Measurements from ENCODE around the gene NF2.

NF2 gene

DNA sequence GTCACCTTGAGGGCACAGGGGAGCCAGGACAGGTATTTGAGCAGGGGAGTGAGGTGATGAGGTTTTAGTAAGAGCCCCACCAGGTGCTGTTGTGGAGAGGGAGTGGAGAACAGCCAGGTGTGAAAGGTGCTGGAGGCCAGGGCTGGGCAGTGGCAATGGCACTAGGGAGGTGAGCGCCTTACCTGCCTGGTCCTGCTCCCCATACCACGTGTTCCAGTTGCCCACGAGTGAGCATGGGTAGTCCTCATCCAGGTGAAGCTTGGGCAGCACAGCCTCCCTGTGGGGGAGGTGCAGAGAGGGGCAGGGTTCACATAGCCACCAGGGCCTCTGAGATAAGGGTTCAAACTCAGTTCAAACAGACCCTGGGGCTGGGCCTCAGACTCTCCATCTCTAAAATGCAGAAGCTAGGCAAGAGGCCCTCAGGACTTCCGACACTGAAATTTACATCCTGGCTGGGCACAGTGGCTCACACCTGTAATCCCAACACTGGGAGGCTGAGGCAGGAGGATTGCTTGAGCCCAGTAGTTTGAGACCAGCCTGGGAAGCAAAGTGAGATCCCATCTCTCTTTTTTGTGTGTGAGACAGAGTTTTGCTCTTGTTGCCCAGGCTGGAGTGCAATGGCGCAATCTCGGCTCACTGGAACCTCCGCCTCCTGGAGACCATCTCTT is 34.3 kb upstream of the NF2 start:
- no peak for DNase-seq (ENCODE audit: extremely low read depth, low read depth)
- TF ChIP-seq, protein P1, sequence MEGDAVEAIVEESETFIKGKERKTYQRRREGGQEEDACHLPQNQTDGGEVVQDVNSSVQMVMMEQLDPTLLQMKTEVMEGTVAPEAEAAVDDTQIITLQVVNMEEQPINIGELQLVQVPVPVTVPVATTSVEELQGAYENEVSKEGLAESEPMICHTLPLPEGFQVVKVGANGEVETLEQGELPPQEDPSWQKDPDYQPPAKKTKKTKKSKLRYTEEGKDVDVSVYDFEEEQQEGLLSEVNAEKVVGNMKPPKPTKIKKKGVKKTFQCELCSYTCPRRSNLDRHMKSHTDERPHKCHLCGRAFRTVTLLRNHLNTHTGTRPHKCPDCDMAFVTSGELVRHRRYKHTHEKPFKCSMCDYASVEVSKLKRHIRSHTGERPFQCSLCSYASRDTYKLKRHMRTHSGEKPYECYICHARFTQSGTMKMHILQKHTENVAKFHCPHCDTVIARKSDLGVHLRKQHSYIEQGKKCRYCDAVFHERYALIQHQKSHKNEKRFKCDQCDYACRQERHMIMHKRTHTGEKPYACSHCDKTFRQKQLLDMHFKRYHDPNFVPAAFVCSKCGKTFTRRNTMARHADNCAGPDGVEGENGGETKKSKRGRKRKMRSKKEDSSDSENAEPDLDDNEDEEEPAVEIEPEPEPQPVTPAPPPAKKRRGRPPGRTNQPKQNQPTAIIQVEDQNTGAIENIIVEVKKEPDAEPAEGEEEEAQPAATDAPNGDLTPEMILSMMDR (IDR thresholded peaks at IDR 0.05; ENCODE audit: low read depth, low read length, missing control alignments): no peak

DNA sequence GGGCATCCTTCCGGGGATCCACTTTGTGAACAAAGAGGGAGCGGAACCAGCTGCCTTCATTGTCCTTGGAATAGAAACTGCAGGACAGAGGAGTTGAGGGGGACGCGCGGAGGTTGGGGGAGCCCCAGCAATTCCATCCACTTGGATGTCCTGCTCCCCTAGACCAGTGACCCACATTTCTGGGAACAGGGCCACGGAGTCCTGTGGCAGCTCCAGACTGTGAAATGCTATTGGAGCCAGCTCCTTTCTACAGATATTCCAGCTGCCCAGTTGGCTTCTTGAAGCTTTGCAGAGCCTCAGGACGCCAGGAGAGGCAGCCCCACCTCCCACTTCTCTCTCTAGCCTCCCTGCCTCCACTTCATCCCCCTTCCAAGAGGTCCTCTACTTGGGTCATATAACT is 33.0 kb upstream of the NF2 start:
- no peak for DNase-seq (ENCODE audit: extremely low read depth, low read depth)
- H3K4me3 ChIP-seq (replicated peaks; ENCODE audit: low read depth, low read length): no peak overlapping the region
- TF ChIP-seq, protein P1 (IDR thresholded peaks at IDR 0.05; ENCODE audit: low read depth, low read length, missing control alignments): no peak

More for the DNA sequence above, 34.3 kb upstream of the NF2 start:
- H3K4me3 ChIP-seq (replicated peaks; ENCODE audit: low read depth, low read length): no peak overlapping the region

DNA sequence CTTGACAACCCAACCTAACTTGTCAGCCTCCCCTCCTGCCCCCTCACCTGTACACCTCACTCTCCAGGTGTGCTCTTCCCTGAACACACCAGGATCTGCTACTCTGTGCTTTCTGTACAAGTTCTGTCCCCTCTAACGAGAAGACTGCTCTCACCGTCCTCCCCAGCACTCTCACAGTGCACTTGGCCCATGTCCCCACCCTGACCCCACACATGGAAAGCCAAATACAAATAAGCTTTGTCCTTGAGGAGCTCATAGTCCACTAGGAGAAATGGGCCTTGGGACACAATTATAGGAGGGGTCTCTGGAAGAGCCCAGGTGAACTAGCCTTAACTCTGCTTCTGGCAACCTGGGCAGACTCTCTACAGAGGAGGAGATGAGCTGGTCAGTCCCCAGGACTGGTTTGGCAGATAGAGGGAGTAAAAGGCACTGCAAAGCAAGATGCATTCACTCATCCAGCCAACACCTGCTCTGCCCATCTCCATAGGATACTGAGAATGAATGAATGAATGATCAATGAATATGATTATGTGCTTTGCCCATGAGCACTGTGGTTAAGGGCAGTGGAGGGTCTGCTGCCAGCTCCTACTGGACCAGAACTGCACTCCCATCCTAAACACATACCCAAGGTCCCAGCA is 32.4 kb upstream of the NF2 start:
- TF ChIP-seq, protein P1 (IDR thresholded peaks at IDR 0.05; ENCODE audit: low read depth, low read length, missing control alignments): no peak
- H3K4me3 ChIP-seq (replicated peaks; ENCODE audit: low read depth, low read length): no peak overlapping the region
- DNase-seq (ENCODE audit: extremely low read depth, low read depth): no peak

DNA sequence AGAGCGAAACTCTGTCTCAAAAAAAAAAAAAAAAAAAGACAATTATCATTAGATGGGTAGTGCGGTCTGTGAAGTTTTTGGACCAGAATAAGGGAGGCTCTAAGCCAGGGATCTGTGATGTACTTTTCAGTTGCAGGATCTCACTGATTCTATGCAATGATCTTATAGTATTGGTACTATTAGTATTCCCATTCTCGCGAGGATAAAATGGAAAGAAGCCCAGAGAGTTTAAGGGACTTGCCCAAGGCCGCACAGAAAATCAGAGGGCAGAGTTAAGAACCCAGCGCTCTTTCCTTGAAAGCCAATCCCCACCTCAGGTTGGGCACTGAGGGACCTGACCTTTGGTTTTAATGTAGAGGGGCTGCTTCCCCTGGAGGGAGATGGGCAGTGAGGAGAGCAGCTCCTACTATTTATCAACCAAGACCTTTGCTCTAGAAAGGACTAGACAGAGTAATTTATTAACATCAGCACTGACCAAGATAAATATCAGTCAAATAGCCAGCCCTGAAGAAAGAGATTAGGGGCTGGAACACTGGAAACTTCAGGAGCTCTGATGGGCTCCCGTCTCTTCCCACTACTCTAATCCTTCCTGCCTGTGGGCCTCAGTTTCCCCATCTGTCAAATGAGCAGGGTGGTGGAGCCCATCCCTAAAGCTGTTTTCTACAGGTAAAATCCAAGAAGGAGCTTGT is 28.5 kb upstream of the NF2 start:
- H3K4me3 ChIP-seq (replicated peaks; ENCODE audit: low read depth, low read length): no peak overlapping the region
- TF ChIP-seq, protein P1 (IDR thresholded peaks at IDR 0.05; ENCODE audit: low read depth, low read length, missing control alignments): no peak

DNA sequence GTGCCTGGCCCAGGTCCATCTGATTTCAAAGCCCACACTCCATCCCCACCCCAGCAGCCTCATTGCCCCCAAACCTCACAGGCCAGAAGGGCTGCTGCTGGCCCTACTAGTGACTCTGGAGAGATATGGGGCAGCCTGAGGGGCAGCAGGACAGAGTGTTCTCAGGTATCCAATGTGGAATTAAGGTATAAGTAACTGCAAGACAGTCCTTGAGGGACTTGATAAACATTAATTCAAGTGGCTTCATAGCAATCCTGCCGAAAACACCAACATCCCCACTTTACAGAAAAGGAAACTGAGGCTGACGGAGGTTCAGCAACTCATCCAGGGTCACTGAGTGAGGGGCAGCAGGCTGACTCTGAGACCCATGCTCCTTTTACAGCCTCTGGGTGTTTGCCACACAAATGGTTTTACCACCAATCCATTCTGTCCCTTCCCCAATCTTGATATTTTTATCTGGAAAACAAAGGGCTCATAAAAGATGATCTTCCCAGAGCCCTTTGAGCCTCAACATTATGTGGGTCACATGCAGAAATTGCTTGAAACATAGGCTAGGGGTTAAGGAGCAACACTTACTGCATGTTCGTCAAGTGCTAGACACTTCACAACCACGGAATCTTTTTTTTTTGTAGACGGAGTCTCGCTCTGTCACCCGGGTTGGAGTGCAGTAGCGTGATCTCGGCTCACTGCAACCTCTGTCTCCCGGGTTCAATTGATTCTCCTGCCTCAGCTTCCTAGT is 24.8 kb upstream of the NF2 start:
- H3K4me3 ChIP-seq (replicated peaks; ENCODE audit: low read depth, low read length): no peak overlapping the region
- TF ChIP-seq, protein P1 (IDR thresholded peaks at IDR 0.05; ENCODE audit: low read depth, low read length, missing control alignments): no peak
- no peak for DNase-seq (ENCODE audit: extremely low read depth, low read depth)

More for the DNA sequence above, 28.5 kb upstream of the NF2 start:
- no peak for DNase-seq (ENCODE audit: extremely low read depth, low read depth)

DNA sequence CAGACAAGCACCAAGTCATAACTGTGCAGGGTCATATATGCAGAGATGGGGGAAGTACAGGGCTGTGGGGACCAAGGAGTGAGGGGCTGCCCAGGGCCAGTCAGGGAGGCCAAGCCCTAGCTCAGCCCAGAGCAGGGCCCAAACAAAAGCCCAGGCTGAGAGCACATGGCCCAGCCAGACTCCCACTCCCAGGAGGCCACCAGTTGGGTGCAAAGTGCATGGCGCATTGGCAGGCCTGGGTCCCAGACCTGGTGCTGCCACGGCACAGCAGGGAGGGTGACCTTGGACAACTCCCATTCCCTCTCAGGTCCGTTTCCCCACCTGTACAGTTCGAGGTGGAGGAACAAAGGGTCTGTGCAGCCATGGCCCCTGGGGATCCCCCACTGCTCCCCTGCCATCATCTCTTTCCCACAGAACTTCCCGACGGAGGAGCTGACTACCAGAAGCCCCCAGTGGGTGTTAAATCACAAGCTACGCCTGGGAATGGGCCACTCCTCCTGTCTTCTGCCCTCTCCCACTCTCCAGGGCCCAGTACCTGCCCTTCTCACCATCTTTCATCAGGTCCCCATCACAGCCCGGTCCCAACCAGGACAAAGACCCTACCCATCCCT is 23.1 kb upstream of the NF2 start:
- H3K4me3 ChIP-seq (replicated peaks; ENCODE audit: low read depth, low read length): peak overlapping the region; percentile 77
- TF ChIP-seq, protein P1 (IDR thresholded peaks at IDR 0.05; ENCODE audit: low read depth, low read length, missing control alignments): no peak
- DNase-seq (ENCODE audit: extremely low read depth, low read depth): no peak

Measured in HFF-Myc (cell line).